Central memory CD4-positive, alpha-beta T cell (primary cell): Measurements from ENCODE around the gene PAOX.
"Not testable (repeated sequence)": the region's sequence is repeated elsewhere in the genome, so short reads cannot be mapped to it uniquely, and the experiment has no call there.

Source experiments
- DNase-seq: peaks from one replicate; pipeline ENCODE4 v3.0.0; 2022

PAOX gene

GRCh38 chr10:133411523-133412380 lies 32.7 kb downstream of the PAOX start:
- DNase-seq, result no peak

- no peak for DNase-seq
These were observed 33.3 kb downstream of the PAOX start for GRCh38 chr10:133412381-133412711.

GRCh38 chr10:133414401-133414800 lies 35.3 kb downstream of the PAOX start:
- DNase-seq, result not testable (repeated sequence)

- DNase-seq, result no peak
These were observed 36.7 kb downstream of the PAOX start for GRCh38 chr10:133415752-133416151.

DNA sequence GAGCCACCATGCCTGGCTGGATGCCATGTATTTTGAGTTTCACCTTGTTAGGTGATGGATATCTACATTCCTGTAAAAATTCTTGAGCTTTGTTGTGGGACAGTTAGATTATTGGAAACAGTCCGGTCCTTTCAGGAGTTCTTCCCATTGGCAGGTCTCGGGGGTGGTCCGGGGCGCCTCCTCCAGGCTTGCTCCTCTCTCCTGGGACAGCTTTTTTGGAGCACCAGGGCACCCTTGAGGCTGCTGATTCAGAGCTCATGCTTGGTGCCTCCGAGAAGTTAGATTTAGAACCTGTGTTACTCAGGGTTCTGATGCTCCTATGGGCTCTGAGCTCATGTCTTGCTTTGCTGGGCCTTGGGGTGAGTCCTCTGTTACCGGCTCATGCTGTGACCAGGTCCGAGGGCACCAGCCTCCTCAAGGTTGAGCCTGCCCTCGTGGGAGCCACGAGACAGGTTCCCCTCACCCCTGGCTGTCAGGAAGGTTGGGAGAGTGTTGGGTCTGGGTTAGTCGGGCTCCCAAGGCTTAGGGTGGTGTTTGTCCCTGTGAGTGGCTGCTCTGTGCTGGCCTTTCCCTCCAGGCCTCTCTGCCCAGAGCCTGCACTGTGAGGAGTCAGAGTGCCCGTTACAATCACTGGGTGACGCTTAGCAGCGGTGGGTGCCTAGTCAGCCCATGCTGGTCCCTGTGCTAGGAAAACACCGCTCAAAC lies 39.4 kb downstream of the PAOX start:
- DNase-seq, result no peak

DNA sequence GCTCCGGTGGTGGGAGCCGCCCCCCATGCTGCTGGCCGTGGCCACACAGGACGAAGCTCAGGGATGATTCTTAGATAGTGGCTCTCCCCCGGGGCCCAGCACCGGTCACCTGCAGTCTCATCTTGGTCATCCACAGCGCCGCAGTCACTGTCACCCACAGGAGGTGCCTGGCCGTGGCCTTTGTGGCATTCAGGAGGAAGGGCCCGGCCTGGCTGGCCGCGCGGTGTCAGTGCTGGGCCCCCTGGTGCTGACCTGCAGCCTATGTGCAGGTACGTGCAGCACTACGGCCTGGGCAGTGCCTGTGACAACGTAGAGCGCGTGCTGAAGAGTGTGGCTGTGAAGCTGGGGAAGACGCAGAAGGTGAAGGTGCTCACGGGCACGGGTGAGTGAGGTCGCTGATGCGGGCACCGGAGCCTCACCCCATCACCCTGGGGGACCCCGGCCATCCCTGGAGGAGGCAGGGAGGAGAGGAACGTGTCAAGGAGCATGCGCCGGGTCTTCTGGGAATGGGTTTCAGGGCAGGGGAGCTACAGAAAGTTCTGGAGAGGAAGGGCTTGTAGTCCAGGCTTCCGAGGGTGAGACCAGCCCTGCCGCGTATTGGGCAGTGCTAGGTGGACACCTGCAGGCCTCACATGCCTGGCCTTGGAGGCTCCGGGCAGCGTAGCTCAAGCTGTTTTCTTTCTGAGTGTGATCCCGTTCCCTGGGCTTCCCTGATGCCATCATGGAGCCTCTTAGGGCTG lies 40.3 kb downstream of the PAOX start:
- no peak for DNase-seq

GRCh38 chr10:133420028-133420427 lies 41.0 kb downstream of the PAOX start:
- DNase-seq, result no peak

DNA sequence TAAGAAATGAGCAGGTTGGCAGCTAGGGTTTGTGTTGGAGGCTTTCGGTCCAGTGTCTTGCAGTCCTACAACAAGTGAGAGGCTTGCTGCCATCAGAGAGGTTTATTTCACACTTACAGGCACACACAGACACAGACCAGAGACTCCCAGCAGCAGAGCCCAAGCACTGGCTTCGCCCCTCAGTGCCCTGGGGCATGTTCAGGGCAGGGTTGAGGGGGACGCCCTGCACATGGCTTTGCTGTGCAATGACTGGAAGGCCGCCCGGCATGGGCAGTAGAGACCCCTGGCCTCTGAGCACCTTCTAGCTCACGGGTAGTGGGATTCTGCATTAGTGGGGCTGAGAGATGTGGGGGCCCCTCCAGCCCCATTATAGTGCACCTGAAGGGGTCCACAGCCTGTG lies 41.5 kb downstream of the PAOX start:
- no peak for DNase-seq

GRCh38 chr10:133421336-133422222 lies 42.5 kb downstream of the PAOX start:
- DNase-seq, result no peak

GRCh38 chr10:133422223-133422806 lies 43.3 kb downstream of the PAOX start:
- no peak for DNase-seq

GRCh38 chr10:133422807-133423771 lies 44.0 kb downstream of the PAOX start:
- DNase-seq, result no peak

- not testable (repeated sequence) for DNase-seq
These were observed 45.0 kb downstream of the PAOX start for GRCh38 chr10:133424102-133424501.

DNA sequence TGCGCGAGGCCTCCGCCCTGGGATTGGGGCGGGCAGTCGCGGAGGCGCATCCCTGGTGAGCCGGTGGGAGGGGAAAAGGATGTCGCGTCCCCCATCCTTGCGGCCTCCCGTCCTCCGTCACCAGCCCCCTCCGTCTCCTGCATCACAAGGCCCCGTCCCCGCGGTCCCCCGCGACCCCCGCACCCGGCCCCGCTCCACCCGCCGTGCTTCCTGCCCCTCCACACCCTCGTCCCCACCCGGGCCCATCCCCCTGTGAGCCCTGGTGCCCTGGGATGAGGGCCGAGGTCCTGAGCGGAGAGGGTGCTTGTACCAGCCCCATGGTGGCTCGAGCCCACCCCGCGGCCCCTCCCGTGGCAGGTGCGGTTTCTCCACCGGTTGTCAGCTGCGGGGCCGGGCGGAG lies 45.5 kb downstream of the PAOX start, which contains the start of gene SPRN:
Gene SPRN, minus strand, starts transcription at position 25 of the 400 bp plus-strand sequence. CDS start 944 bp downstream, outside the sequence.
- DNase-seq, result not testable (repeated sequence)

DNA sequence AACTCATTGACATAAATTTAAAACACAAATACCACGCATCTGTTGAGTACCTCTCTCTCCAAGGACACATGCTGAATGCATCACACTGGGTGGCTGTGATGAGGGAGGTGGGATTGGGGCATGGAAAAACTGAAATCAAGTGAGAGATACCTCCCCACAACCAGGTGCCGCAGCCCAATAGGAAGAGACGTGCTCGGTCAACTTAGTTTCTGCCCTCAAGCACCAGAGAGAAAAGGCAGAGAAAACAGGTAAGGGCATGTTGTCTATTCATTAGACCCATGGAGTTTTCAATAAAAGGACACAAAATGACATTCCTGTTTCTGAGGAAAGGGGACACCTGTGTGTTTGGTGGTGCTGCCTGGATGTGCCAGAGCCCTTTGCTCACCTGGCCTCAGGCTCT lies 50.5 kb downstream of the PAOX start:
- DNase-seq, result not testable (repeated sequence)

DNA sequence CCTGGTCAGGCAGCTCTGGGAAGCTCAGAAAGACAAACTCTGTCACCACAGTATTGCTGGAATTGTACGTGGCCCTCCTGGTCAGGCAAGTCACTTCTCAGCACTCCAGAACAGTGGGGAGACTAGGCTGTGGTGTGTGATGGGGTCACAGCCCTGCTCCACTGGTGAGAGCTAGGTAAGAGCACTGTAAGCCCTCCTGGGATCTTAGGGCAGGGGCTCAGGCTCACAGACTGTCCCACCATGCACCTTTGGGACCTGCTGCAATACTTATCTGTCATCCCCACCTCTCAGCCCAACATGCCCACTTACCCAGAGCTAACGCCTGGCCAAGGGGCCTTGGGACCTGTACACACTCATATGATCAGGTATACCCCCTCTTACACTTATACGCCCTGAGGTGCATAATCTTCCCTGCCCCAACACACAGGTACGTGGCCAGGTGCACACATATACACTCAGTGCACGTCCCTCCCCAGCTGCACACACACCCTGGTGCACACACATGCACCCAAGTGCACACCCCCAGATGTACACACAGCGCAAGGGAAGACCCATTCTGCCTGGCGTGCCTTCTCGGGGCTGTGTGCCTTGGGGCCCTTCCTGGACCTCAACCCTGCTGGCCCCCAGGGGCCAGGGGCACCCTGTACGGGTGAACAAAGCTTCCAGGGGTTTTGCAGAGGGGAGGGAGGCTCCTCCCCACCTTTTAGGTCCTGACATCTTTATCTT lies 53.0 kb downstream of the PAOX start:
- not testable (repeated sequence) for DNase-seq

DNA sequence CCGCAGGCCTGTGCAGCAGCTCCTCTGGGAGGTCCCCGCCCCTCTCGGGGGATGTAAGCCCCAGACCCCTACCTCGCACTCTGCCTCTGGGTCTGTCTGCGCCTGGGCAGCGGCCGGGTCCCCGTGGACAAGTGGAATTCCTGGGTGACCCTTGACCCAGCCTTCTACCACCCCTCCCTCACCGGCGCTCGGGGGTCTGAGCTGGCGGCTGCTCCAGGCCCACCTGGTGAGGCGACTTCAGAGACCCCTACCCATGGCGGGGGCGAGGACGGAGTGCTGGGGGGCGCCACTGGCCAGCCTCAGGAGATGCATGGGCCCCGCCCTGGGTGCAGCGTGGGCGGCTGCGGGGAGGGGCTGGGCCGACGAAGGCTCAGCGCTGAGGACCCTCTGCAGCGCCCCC lies 53.7 kb downstream of the PAOX start:
- not testable (repeated sequence) for DNase-seq

DNA sequence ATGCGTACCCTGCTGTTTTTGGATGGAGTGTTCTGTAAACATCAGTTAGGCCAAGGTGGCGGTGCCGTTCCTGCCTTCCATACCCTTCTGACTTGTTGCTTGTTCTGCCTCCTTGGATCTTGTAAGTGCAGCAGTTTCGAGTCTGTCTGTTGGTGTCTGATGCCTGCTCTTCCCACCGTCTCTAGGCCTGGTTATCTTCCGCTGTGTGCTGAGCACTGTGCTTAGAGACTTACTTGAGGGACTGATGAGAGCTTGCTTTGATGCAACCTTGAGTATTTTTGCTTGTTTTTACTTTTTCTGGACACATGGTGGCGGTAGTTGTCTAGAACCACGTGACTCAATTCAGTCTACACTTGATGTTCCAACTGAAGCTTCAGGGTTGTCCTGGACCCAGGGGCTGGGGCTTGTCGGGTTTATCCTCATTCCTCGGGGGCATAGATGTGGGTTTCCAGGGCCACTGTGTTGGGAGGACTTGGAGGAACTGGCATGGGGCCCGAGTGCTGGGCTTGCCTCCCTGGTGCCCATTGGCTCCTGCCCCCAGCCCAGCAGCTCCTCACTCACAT lies 59.7 kb downstream of the PAOX start:
- no peak for DNase-seq

- no peak for DNase-seq
These were observed 60.7 kb downstream of the PAOX start for GRCh38 chr10:133439517-133440461.
